HG02870 (cell line): ENCODE data around the gene NRP1.

ENCODE experiments used
- ATAC-seq: cut with Tn5 transposase; IDR thresholded peaks from one replicate; pipeline ENCODE4 v1.9.1; 2021; ENCODE audit warnings: mild to moderate bottlenecking, moderate library complexity; ENCODE audit not compliant: unreplicated experiment

The NRP1 gene

DNA sequence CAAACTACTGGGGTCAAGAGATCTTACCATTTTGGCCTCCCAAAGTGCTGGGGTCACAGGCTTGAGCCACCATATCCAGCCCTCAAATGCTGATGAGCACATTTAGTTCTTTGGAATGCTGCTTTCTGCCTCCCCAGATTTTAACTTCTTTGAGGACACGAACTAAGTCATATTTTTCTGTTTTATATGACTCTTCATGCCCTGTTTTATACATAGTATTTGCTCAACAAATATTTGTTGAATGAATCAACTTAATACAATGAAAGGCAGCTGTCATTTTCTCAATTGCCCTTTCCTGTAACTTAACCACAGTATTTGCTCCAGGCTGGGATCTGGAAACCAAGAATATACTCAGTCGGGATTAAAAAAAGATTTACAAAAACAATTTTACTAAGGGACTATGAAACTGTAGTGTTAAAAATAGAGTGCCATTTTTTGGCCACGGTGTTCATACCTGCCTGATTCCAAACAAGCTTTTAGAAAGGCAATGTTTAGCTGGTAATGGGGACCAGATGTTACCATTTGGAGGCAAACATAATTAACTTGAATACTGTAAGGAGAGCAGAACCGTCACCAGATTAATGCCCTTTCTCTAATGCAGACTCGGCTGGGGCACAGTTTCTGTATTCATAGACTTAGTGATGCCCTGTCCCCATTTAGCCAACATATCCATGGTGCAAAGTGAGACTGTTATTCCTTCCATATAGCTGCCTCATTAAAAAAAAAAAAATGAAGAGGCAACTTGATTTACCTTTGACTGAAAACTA lies 117.6 kb downstream of the NRP1 start:
- ATAC-seq = no peak

DNA sequence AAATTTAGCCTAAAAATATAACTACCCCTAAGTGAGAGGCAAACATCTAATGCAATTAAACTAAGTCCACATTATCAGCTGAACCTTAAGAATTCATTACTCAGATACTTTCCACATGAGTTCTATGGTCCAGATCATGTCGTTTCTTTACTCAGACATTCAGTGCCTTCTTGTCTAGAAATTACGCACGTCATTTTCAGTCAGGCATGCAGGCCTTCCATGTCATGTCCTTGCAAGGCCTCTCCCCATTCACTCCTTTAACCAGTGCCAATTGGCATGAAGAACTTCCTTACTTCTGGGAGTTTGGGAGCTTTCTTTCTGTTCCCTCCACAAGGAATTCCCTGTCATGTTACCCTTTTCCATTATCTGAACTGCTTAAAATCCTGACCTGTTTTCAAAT lies 118.8 kb downstream of the NRP1 start:
- no peak for ATAC-seq

DNA sequence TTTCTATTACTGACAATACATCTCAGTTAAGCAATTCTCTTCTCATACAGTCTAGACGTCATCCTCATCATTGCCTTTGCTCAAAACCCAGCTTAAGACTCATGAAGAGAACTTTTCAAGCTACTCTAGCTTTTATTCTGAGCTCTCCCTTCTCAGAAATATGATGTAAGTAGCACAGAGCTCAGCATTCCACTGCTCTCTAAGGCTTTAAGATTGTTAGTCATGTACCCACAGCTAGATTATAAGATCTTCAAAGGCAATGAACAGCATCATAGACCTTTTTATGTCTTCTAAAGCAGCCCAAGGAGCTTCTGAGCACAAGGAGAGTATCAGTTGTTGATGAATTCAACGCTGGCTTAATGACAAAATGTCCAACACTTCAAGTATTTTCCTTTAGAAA lies 119.3 kb downstream of the NRP1 start:
- ATAC-seq = no peak

- no peak for ATAC-seq
Observed at GRCh38 chr10:33214174-33214573, 120.3 kb downstream of the NRP1 start.

DNA sequence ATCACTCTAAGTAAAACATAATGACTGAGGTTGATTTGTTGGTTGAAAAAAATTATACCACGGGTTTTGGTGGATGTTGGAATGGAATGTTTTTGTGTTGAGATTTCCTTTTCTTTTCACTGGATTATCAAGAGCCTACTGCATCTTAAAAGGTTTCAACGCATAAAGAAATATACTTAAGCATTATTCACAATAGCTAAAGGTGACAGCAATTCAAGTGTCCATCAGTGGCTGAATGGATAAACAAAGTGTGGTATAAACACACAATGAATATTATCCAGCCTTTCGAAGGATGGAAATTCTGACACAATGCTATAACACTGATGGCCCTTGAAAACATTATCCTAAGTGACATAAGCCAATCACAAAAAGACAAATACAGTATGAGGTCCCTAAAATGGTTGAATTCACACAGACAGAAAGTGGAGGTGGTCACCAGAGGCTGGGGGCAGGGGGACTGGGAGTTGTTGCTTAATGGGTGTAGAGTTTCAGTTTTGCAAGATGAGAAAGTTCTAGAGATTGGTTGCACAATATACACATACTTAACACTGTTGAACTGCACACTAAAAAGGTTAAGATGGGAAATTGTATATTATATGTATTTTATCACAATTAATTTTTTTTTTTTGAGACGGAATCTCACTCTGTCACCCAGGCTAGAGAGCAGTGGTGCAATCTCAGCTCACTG lies 122.3 kb downstream of the NRP1 start:
- no peak for ATAC-seq

- ATAC-seq = no peak
Observed at GRCh38 chr10:33211106-33211878, 123.2 kb downstream of the NRP1 start.

- ATAC-seq = no peak
Observed at GRCh38 chr10:33209802-33210201, 124.7 kb downstream of the NRP1 start.

DNA sequence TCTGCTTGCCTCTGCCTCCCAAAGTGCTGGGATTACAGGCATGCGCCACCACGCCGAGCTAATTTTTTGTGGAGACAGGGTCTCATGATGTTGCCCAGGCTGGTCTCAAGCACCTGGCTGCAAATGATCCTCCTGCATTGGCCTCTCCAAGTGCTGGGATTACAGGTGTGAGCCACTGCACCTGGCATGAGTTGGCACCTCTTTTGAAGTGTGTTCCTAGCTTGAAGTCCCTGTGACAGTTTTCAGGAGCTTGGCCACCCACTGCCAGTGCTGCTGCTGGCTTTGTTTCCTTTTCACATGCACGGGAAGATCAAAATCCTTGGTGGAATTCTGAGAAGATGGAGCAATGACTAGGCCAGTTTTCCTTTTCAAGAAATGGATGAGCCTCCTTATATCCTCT lies 126.3 kb downstream of the NRP1 start:
- ATAC-seq = no peak

DNA sequence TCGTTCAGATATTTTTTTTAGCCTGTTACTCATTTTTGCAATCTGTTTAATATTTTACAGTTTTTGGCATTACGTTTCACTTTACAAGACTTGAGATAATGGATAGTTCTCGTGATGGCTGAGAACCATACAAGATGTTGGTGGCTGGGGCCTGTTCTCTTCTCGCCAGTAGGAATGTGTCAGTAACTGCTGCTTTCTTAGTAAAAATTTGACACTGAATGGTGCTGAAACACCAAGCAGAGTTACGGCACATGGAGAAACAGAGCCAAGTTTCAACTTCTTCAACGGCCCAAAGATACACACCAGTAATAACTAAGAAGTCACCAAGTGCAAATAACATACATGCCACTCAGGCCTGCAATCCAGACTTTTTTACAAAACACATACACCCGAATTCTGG lies 130.4 kb downstream of the NRP1 start:
- ATAC-seq = no peak

- no peak for ATAC-seq
Observed at GRCh38 chr10:33201971-33202370, 132.5 kb downstream of the NRP1 start.

DNA sequence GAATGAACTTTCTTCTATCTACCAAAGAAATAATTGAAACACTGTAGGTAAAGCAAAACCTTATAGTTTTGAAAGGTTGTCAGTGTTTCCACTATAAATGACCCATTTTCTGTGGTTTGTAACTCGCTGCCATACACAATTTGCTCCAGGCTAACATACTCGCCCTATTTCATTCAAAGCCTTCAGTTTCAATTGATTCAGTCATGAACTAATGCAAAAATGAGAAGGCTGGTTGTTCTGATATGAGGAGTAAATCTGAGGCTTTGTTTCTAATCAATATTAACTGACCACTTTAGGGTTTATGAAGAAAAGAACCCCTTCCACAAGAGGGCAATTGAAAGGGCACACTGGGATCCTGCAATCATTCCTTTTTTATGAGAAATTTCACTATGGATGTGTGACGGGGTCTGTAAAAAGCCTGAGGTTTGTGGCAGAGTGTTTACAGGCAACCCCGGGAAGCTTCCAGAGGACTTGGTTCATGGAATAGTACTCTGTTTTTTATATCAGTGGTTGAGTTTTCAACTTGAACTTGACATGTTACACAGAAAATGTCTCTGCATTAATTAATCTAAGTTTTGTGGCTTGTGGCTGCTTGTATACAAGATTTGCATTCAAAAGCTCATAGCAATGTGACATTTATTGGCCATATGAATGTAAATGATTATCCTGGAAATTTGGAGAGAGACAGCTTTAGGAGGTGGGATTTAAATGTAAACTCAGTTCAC lies 133.2 kb downstream of the NRP1 start:
- no peak for ATAC-seq

- ATAC-seq = no peak
Observed at GRCh38 chr10:33199731-33200232, 134.7 kb downstream of the NRP1 start.

DNA sequence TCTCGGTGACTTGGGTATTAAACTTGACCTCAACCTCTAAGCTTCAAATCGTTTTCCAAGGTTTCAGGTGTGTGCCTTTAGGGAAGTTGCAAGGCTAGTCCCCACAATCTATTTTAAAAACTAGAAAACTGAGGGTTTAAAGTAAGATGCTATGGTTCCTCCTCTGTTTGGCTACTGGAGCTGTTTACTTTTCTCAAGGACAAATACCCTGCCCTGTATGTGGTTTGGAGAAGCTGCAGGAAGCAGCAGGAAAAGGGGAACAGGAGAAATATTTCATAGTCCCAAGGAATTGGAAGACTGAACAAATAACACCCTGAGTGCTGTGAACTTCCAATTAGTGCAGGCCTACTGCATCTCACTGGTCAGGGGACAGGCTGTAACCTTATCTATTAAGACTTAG lies 135.9 kb downstream of the NRP1 start:
- ATAC-seq = no peak

GRCh38 chr10:33196710-33197491 lies 137.6 kb downstream of the NRP1 start:
- ATAC-seq = no peak

GRCh38 chr10:33196377-33196706 lies 138.1 kb downstream of the NRP1 start:
- ATAC-seq = no peak

- ATAC-seq = no peak
Observed at GRCh38 chr10:33195608-33196376, 138.7 kb downstream of the NRP1 start.

DNA sequence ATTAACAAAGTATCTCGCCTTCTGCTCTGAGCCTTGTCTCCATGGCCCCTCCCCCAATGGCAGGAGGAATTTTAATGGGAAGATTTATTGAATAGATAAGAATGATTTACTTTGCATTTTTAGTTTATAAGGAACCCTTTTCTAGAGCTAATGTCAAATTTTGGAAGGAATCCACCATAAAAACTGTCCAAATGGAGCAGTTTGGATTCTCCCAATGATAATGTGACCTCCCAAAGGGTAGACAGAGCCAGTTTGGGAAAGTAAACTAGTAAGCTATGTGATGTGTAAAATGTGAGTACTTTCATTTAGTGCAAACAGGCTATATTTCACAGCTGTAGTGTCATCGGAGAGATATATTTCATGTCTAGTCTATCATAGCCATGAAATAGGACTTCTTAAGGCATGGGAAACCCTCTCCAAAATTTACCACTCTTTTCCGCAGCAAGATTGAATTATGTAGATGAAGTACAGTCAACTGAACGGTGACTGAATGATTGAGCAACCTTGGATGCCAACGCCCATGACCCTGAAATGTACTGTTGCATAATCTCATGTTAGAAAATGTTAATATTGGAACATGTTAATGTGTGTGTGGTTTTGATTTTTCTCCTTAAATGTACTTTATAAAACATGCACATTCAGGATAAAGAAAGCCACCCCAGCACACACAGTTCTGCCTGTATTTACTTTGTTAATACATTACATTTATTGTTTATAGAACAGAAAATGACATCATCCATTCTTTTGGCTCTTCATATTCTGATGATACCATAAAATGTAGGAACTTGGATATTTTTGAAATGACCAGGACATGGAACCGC lies 140.6 kb downstream of the NRP1 start:
- no peak for ATAC-seq

DNA sequence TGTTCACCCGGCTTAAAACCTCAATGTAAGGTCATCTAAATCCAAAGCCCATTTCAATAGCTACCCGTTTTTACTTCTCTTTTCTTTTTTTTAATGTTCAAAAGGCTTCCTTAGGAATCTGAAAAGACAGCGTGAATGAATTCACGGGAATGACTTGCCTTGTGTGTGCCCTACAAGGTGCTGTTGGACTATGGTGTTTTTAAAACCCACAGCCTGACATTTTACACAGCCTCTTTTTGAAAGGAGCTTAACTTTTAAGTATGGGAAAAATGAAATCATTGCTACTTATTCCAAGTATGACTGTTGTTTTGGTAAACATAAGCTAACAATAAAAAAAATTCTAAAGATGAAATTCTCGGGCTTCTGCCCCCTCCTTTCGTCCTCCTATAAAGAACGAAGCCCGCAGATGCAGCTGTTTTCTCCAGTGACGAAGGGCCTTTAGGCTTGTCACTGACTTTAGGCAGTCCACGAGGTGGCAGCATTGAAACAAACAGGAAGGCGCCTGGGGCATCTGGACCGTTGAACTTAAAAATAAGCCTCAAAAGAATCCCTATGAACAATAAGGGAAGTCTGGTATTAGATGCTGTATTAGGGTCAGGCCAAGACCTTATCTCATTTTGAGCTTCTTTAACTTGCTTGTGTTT lies 141.3 kb downstream of the NRP1 start:
- peak; percentile 85 for ATAC-seq
